GM18526 (cell line): ENCODE data around the gene MOCOS.

Experiments
- POLR2A ChIP-seq: IDR thresholded peaks from 3 replicates; pipeline ENCODE4 v1.6.1; 2011; ENCODE audit not compliant: insufficient read length; ENCODE audit errors: extremely low read depth

MOCOS gene

DNA sequence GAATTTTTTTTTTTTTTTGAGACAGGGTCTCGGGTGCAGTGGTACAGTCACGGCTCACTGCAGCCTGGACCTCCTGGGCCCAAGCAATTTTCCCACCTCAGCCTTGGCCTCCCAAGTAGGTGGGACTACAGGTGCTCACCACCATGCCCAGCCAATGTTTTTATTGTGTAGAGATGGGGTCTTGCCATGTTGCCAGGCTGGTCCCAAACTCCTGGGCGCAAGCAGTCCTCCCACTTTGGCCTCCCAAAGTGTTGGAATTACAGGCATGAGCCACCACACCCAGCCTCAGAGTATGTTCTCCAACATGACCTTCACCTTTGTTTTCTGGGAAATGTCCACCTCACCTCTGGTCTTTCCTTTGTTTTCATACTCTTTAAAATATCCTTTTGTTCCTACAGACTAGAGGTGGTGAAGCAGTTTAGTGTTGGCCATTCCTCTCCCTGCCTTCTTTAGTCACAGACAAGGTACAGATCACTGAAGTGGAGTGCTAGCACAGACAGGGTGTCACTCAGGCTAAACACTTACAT, 19.5 kb upstream of the MOCOS start:
- TF ChIP-seq POLR2A: no peak

DNA sequence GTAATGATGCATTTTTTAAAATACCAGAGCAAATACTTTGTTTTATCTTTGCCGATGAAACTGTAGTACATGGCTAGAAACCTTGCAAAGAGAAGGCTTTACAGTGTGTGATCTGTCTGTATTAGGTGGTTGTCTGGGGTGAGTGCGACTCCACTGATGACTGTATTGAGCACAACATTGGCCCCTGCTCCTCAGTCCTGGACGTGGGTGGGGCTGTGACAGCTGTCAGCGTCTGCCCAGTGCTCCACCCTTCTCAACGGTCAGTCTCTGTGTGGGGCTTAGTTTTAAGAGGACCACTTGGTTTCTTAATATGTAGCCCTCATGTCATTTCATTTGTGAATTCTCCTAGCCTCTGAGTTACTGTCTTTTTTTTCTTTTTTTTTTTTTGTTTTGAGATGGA, 17.4 kb upstream of the MOCOS start:
- TF ChIP-seq POLR2A: no peak

DNA sequence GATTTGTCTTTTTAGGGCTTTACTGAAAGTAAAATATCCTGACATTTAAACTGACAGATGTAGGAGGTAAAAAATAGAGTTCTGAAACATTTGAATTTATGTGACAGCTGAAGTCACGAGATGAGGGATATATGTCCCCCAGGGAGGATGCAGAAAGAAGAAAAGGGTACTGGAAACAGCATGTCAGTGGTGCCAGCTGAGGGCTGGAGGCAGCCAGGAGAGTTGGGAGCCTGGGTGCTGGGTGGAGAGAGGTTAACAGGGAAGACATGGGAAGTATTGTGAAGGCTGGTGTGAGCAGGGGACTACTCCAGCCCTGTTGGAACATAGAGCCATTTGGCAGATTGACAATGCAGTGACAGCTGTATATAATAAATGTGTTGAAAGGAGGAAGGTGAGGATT, 11.8 kb upstream of the MOCOS start:
- TF ChIP-seq POLR2A: no peak

DNA sequence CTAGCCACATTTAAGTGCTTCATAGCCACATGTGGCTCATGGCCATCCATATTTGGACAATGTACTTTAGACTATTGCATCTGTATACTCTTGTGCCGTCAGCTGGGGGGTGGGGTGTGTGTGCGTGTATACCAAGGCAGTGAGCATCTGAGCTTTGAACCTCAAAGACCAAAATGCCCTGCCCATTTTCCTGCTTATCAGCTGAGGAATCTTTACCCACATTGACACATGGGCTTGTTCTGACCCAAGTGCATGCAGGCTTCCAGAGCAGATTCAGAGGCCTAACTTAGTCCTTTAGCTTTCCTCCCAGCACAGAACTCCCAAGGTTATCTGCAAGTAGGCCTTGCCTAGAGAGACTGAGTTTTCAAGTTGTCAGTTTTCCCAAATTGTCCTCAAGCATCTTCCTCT, 11.1 kb upstream of the MOCOS start:
- TF ChIP-seq POLR2A: no peak

DNA sequence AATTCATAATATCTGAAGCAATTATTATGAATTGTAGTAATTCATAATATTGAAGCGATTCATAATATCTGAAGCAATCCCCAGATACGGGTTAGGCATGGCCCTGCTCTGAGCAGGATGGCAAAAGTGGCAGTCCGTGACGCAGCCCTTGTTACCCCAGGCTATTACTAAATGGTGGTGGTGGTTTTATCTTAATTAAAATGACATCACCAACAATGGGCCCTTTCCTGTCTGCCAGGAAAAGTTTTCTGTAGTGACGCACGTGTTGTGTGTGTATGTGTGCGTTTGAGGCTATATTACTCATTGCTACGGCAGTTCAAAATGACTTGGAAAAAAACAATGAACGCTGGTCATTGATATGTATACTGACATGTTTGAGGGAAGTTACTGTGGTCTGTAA, 10.6 kb upstream of the MOCOS start:
- no peak for TF ChIP-seq POLR2A

DNA sequence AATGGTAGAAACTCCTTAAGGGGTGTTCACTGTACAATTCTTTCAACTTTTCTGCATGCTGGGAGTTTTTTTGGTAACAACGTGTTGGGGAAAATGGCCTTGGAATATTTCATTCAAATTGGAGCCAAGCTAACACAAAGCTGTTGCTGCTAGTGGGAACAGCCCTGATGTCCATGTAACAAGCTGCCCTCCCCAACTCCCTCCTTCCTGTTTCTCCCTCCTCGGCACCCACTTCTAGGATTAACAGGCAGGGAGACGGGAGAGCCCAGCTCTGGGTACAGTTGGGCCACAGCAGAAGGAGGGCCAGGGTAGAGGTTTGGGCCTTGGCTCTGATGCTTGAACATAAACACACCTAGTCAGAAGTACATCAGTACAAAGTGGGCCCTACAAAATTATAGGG, 9.4 kb upstream of the MOCOS start:
- no peak for TF ChIP-seq POLR2A

DNA sequence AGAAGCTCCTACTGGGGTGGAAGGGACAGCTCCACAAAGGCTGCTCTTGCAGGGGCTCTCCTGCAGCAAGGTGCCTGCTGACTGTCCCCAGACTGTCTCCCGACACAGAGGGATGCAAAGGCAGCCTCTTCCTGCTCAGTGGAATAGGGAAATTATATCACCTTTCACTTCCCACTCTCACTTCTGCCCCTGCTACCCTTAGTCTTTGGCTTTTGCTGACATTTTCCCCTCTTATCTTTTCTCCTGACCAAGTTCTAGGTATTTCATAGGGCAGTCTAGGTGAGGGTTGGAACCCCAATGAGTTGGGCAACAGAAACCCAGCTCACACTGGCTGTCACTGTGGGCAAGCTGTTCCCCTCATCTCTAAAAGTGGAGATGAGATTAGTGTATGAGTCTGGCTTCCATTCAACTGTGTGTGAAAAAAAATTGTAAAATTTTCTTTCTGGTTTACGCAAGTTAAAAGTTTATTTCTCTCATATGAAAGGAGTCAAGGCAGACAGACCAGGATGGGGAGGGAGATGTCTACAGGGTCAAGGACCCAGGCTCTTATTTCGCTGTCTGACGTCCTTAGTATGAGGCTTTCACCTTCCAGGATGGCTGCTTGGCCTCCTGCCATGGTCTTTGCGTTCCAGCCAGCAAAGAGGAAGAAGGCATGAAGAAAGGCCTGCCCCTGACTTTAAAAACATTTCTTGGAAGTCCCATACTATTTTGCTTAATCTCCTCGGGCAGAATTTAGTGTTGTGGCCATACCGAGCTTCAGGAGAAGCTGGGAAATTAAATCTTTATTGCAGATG, 7.5 kb upstream of the MOCOS start:
- TF ChIP-seq POLR2A: no peak

DNA sequence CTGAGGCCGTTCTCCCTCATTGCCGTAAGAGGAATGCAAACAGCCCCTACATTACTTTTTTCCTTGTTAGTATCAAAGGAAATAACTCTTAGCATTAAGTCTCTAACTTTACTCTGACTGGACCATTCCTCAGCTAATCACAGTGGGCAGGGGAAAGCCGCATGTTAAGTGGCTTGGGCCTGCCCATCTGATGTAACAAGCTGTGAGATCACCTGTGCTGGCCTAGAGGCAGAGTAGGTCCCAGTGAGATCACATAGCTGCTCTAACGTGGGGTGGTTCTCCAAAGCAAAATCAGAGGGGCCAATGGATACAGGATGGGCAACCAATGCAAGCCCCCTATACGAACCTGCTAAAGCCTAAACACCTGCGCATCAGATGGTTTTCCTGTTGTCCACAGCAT, 5.9 kb upstream of the MOCOS start:
- no peak for TF ChIP-seq POLR2A

DNA sequence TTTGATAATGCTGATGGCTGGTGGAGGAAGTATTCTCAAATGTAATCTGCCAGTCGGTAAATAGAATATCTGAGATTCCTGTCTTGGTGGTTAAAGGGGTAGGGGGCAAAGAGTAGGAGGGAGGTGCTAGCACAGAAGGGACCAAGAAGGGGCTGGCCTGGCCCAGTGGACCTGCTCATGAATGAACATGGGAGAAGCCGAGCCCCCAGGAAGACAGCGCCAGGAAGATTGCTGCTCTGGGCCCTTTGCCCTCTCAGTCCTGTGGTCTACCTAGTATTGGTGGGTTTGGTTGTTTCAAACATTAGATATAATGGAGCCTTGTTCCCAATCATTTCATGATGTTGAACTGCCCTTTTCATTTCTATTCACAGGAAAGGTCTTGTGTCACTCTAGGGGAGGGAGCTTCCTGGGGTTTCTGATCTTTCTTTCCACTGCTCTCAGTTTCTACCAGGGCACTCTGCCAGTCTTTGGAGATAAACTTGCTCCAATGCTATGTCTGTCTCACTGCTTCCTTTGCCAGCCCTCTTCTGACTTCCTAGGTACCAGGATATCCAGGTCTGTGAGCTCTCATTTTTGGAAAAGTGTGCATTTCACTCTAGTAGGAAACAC, 5.3 kb upstream of the MOCOS start:
- no peak for TF ChIP-seq POLR2A

DNA sequence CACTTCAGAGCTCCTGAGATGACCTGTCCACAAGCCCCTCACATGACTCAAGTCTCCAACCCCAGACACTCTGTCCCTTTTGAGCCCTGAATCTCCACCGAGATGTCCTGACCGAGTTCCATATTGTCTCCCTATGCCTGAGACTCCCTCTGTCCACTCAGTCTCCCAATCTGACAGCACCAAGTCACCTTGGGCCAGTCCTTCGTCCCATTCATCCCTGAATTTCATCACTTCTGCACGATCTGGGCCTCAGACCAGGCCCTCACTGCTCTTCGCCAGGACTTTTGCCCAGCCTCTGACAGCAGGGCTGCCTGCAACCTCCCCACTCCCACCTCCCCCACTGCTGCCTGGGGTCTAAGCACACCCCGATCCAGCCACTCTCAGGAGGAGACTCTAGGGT, 4.3 kb upstream of the MOCOS start:
- TF ChIP-seq POLR2A: no peak

DNA sequence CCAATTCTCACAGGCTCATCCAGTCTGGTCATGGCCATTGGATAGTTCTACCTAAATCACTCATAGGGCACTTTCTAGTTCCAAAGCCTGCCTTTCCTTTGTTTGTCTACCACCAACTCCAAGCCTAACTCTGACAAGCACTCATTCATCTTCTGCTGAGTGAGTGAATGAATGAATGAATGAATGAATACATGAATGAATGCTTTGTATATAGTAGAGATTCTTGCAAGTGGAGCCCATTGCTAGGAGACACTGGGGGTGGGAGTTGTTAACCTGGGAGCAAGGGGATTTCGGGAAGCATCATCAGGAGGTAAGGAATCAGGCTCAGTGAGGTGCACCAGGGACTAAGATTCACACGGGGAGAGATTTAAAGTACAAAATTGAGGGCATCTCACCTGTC, 3.3 kb upstream of the MOCOS start:
- no peak for TF ChIP-seq POLR2A

DNA sequence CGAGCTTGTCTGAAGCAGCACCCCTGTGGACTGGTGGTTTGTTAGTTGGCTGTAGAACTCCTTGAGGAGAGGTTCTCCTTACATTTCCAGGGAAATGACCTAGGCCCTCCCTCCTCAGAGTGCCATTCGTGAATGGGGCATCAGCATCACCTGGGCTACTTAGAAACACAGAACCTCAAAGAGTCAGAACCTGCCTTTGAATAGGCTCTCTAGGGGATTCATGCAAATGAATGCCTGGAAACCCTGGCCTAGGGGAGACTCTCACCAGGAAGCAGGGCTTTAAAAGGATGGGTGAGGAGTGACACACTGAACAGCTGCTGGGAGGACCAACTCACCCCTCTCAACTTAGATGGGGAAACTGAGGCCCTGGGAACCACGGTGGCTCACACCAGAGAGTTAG, 2.1 kb upstream of the MOCOS start:
- no peak for TF ChIP-seq POLR2A

DNA sequence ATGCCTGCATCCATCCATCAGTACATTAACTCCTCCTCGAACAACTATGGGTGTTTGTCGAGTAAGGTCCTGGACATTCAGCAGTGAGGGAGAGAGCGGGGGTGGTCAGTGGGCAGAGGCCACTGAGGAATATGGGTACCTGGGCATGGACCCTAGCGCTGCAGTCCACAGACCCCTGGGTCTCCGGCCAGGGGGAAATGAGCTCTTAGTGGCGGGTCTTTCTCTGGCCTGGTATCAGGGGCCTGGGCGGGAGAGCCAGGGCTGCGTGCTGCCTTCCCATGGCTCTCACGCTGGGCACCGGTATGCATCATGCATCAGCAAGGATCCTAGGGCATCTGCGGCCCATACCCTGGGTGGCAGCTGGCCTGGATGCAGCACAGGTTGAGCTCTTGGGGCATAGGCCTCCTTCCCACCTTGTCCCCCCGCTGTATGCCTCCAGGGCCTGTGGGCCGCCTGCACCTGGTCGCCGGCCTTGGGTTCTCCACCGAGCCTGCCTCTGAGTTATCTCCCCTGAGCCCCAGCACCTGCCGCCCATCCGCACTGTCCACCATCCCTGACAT, 1.3 kb upstream of the MOCOS start:
- TF ChIP-seq POLR2A: no peak

DNA sequence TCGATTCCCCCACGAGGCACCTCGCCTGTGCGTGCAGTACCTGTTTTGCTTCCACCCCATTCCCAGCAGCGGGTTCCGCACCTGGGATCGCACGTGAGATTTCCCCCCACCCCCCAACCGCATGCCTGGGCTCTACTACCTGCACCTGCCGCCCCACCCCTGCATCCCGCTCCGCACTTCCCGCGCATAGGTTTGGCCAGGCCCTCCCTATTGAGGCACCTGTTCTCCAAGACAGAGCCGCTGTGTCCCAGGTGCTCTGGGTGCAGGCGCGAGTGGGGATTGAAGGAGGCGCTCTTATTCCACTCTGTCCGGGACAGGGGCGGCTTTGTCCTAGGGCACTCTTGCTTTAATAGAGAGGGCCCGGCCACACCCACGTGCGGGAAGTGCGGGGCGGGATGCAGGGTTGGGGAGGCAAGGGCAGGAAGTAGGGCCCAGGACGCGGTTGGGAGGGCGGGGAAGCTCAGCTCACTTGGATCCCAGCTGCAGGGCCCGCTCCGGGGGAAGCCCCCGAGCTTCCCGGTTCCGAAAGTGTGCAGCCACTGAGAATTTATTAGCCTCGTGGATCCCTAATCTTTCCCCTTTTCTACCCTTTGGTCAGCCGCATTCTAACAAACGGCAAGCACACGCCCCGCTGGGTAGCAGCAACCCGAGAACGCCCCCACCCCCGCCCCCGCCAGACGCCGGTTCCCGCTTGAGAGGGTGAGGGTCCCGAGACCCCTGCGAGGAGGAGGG, 670 bp upstream of the MOCOS start:
- no peak for TF ChIP-seq POLR2A

DNA sequence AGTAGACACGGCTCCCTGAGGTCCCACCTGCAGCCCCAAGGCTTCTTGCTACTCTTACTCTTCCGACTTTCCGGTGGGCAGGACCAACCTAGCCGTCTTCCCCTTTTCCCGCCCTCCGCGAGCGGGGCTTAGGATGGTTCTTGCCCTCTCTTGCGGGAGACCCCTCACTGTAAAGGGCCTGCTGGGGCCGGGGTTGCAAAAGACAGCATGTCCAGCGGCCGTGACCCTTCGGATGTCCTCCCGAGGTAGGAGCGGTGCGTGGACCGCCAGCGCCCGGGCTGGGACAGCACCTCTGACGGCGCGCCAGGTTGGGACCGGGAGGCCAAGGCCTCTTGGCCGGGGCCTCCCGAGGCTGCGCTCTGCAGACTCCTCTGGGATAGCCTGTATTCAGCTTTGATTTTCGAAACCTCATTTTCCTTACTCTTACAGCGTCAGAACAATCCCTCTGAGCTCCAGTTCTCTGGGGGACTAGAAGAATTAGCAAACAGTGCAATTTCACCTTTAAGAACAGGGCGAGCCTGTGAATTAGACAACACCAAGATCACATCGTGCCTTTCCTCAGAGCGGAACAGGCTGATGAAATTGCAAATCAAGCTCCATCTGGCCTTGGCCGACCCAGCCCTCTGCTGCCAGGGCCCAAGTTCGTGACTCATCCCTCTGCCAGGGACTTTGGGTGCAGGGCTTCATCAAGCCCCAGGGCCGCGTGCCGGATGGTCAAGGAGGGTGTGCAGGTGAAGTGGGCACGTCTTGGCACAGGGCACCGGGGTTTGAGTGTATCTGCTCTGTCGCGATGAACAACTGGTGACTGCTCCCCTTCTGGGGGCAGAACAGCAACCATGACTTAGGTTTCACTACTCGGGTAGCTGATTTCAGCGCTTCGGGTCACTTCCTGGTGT, 777 bp downstream of the MOCOS start:
- TF ChIP-seq POLR2A: no peak
